Hepatocyte (in vitro differentiated cells): ENCODE measurements around the gene EFCAB10.

ENCODE experiments used
- EZH2 ChIP-seq: fragments of 200-600 bp; sonication (generic); IDR thresholded peaks from 2 replicates; pipeline ENCODE4 v1.6.1; 2016; ENCODE audit warnings: antibody characterized with exemption, mild to moderate bottlenecking, borderline replicate concordance
- EZH2phosphoT487 ChIP-seq: fragments of 200-600 bp; sonication (generic); IDR thresholded peaks from one replicate; pipeline ENCODE4 v1.6.1; 2018; ENCODE audit warnings: antibody characterized with exemption, mild to moderate bottlenecking, low read depth, moderate library complexity; ENCODE audit not compliant: unreplicated experiment, severe bottlenecking
- TF ChIP-seq, protein P1 (sequence below): fragments of 200-600 bp; sonication (generic); IDR thresholded peaks from 2 replicates; pipeline ENCODE4 v1.5.1; 2016; ENCODE audit warnings: antibody characterized with exemption, mild to moderate bottlenecking; ENCODE audit not compliant: poor library complexity

DNA sequence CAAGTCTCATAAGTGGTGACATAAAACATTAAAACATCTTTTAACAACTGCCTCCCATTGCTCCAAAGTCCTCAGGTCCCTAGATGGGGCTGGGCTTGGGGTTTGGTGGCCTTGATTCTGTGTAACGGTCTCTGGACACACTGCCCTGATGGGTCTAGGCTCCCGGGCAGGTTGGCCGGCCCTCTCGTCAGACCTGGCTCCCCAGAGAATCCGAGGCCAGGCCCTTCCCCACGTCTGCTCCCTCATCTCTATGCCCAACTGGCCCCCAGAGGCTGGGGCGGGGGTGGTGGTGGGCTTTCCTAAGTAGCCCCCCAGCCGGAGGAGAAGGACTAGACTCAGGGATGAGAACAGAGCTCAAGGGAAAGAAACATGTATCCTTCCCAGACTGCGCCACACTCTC is 31.5 kb upstream of the EFCAB10 start:
- TF ChIP-seq, protein P1, sequence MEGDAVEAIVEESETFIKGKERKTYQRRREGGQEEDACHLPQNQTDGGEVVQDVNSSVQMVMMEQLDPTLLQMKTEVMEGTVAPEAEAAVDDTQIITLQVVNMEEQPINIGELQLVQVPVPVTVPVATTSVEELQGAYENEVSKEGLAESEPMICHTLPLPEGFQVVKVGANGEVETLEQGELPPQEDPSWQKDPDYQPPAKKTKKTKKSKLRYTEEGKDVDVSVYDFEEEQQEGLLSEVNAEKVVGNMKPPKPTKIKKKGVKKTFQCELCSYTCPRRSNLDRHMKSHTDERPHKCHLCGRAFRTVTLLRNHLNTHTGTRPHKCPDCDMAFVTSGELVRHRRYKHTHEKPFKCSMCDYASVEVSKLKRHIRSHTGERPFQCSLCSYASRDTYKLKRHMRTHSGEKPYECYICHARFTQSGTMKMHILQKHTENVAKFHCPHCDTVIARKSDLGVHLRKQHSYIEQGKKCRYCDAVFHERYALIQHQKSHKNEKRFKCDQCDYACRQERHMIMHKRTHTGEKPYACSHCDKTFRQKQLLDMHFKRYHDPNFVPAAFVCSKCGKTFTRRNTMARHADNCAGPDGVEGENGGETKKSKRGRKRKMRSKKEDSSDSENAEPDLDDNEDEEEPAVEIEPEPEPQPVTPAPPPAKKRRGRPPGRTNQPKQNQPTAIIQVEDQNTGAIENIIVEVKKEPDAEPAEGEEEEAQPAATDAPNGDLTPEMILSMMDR: no peak
- TF ChIP-seq EZH2phosphoT487: no peak
- no peak for TF ChIP-seq EZH2
